SK-N-SH treated with all-trans-retinoic acid at 6 μM for 48 hours (cell line): ENCODE measurements around the gene PADI3.

ENCODE experiments used
- ATAC-seq: fragments of 200-7000 bp; cut with Tn5 transposase; 3 replicates; pipeline ENCODE4 v1.9.1; 2020; ENCODE audit warnings: mild to moderate bottlenecking, moderate library complexity
- ARNTL ChIP-seq: fragments of 450-650 bp; formaldehyde crosslinking; IDR thresholded peaks from 2 replicates; pipeline ENCODE4 v1.5.0; 2020; ENCODE audit warnings: low read depth, mild to moderate bottlenecking, moderate library complexity, borderline replicate concordance
- BACH2 ChIP-seq: fragments of 250-450 bp; sonication (Bioruptor Pico); IDR thresholded peaks from 2 replicates; pipeline ENCODE4 v1.9.0; 2021; ENCODE audit warnings: mild to moderate bottlenecking, borderline replicate concordance
- CREB5 ChIP-seq: fragments of 250-450 bp; sonication (Bioruptor Pico); IDR thresholded peaks from 2 replicates; pipeline ENCODE4 v1.5.1; 2020; ENCODE audit warnings: low read depth, mild to moderate bottlenecking, moderate library complexity
- CSDC2 ChIP-seq: fragments of 250-450 bp; sonication (Bioruptor Pico); IDR thresholded peaks from 2 replicates; pipeline ENCODE4 v1.5.0; 2020; ENCODE audit warnings: mild to moderate bottlenecking, moderate library complexity
- CSRNP3 ChIP-seq: fragments of 250-450 bp; sonication (Bioruptor Pico); IDR thresholded peaks from 2 replicates; pipeline ENCODE4 v1.5.1; 2021; ENCODE audit warnings: mild to moderate bottlenecking, moderate library complexity
- GLIS3 ChIP-seq: fragments of 250-450 bp; sonication (Bioruptor Pico); IDR thresholded peaks from 2 replicates; pipeline ENCODE4 v1.5.0; 2020; ENCODE audit warnings: mild to moderate bottlenecking, moderate library complexity
- ISL1 ChIP-seq: fragments of 250-450 bp; sonication (Bioruptor Pico); IDR thresholded peaks from 2 replicates; pipeline ENCODE4 v2.1.2; 2022; ENCODE audit warnings: mild to moderate bottlenecking, moderate library complexity
- OSR1 ChIP-seq: fragments of 250-450 bp; sonication (Bioruptor Pico); IDR thresholded peaks from 2 replicates; pipeline ENCODE4 v1.8.0; 2022; ENCODE audit warnings: moderate library complexity, mild to moderate bottlenecking, inconsistent platforms
- PPARA ChIP-seq: fragments of 250-450 bp; sonication (Bioruptor Pico); IDR thresholded peaks from 2 replicates; pipeline ENCODE4 v1.5.0; 2020; ENCODE audit warnings: mild to moderate bottlenecking, borderline replicate concordance
- RARB ChIP-seq: fragments of 250-450 bp; sonication (Bioruptor Pico); IDR thresholded peaks from 2 replicates; pipeline ENCODE4 v1.8.0; 2021; ENCODE audit warnings: mild to moderate bottlenecking, moderate library complexity
- SNAI2 ChIP-seq: fragments of 250-450 bp; sonication (Bioruptor Pico); IDR thresholded peaks from 2 replicates; pipeline ENCODE4 v1.5.0; 2020; ENCODE audit warnings: mild to moderate bottlenecking, moderate library complexity
- TCF4 ChIP-seq: fragments of 250-450 bp; sonication (Bioruptor Pico); IDR thresholded peaks from 2 replicates; pipeline ENCODE4 v1.8.0; 2021; ENCODE audit warnings: mild to moderate bottlenecking, moderate library complexity, borderline replicate concordance
- TOX ChIP-seq: fragments of 250-450 bp; sonication (Bioruptor Pico); IDR thresholded peaks from 2 replicates; pipeline ENCODE4 v1.8.0; 2021; ENCODE audit warnings: mild to moderate bottlenecking, moderate library complexity, borderline replicate concordance
- TSHZ2 ChIP-seq: fragments of 250-450 bp; sonication (Bioruptor Pico); IDR thresholded peaks from 2 replicates; pipeline ENCODE4 v1.5.0; 2020; ENCODE audit warnings: mild to moderate bottlenecking, moderate library complexity
- ZC3H10 ChIP-seq: fragments of 250-450 bp; sonication (Bioruptor Pico); IDR thresholded peaks from 2 replicates; pipeline ENCODE4 v1.5.1; 2021; ENCODE audit warnings: mild to moderate bottlenecking, moderate library complexity
- ZFP3 ChIP-seq: fragments of 250-450 bp; sonication (Bioruptor Pico); IDR thresholded peaks from 2 replicates; pipeline ENCODE4 v1.5.0; 2020; ENCODE audit warnings: mild to moderate bottlenecking, moderate library complexity
- ZFP30 ChIP-seq: fragments of 450-650 bp; formaldehyde crosslinking; IDR thresholded peaks from 2 replicates; pipeline ENCODE4 v1.5.0; 2022; ENCODE audit warnings: mild to moderate bottlenecking, moderate library complexity
- ZNF565 ChIP-seq: fragments of 450-650 bp; formaldehyde crosslinking; conservative IDR thresholded peaks from 2 replicates; pipeline ENCODE4 v1.5.0; 2020; ENCODE audit warnings: low read depth, mild to moderate bottlenecking, moderate library complexity
- ZNF70 ChIP-seq: fragments of 450-650 bp; formaldehyde crosslinking; IDR thresholded peaks from 2 replicates; pipeline ENCODE4 v1.5.0; 2020; ENCODE audit warnings: mild to moderate bottlenecking, moderate library complexity
- ZNF8 ChIP-seq: fragments of 450-650 bp; formaldehyde crosslinking; IDR thresholded peaks from 2 replicates; pipeline ENCODE4 v1.5.0; 2020; ENCODE audit warnings: mild to moderate bottlenecking, moderate library complexity
- TF ChIP-seq, protein P1 (sequence below): fragments of 250-450 bp; sonication (Bioruptor Pico); IDR thresholded peaks from 2 replicates; pipeline ENCODE4 v1.8.0; 2021; ENCODE audit warnings: low read depth, mild to moderate bottlenecking, moderate library complexity, borderline replicate concordance
- TF ChIP-seq, protein P2 (sequence below): fragments of 250-450 bp; sonication (Bioruptor Pico); IDR thresholded peaks from 2 replicates; pipeline ENCODE4 v1.8.0; 2020; ENCODE audit warnings: mild to moderate bottlenecking, moderate library complexity, borderline replicate concordance

The PADI3 gene

DNA sequence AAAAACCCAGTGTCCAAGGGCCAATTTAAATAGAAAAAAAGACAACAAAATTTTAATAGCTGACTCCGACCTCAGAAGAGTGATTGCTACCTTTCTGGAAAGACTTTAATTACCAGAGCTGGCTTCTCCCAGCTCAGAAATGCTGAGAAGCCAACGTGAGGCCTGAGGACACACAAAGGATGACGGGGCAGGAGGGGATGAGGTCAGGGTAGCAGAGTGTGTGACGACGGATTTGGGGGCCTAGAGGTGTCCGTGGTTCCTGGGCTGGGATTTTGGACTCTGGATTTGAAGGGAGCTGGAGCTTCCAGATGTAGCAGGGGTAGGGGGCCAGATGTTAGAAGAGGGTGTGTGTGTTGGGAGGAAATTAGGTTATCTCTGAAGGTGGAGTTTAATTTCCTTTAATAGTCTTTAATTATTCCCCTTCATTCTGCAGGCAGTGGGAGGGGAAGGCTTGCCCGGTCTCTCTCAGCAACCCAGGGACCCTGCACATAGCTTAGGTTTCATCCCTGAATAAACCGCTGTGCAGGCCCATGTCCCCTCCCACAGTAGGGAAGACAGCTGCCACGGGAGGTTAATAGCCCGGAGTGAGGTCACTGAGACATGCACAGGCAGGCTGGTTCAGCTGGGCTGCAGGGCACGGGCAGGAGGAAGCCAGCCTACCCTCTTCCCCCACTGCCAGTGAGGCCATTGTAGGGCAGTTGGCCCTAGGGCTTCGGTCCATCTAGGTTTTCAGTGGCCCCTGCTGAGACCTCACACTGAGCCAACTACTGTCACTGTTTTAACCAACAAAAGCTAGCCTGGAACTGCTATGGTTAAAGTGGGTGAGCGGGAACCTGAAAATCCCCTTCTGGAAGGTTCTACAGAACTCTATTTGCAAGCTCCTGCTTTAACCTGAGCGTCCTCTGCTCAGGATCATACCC, 3.8 kb upstream of the PADI3 start (continued):
- no peak for TF ChIP-seq TSHZ2
- TF ChIP-seq GLIS3 (CRISPR knock-in tag), result no peak
- TF ChIP-seq, protein P1, sequence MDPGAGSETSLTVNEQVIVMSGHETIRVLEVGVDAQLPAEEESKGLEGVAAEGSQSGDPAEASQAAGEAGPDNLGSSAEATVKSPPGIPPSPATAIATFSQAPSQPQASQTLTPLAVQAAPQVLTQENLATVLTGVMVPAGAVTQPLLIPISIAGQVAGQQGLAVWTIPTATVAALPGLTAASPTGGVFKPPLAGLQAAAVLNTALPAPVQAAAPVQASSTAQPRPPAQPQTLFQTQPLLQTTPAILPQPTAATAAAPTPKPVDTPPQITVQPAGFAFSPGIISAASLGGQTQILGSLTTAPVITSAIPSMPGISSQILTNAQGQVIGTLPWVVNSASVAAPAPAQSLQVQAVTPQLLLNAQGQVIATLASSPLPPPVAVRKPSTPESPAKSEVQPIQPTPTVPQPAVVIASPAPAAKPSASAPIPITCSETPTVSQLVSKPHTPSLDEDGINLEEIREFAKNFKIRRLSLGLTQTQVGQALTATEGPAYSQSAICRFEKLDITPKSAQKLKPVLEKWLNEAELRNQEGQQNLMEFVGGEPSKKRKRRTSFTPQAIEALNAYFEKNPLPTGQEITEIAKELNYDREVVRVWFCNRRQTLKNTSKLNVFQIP (CRISPR knock-in tag), result no peak
- TF ChIP-seq ZC3H10 (CRISPR knock-in tag), result no peak
- TF ChIP-seq TCF4 (CRISPR knock-in tag), result no peak

DNA sequence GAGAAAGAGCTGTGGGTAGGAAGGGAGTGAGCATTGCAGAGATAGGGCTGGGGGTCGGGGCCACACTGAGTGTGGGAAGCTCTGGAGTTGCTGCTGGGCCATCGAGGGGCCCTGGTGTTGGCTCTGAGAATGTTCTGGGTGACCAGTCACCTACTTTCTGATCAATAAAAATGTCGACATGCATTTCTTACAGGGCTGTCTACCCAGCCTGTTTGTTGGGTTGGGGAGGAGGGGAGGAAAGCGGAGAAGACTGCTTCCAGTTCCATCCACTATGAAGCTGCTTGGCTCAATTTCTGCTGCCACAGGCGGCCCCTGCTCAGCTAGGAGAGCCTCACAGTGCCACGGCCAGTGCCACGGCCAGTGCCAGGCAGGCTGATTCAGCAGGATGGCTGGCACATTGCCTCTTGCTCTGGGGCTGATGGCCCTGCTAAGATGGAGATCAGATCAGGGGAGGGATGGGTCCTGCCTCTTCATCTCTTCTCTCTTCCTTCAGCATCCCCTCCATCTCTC, 3.0 kb upstream of the PADI3 start:
- TF ChIP-seq SNAI2 (CRISPR knock-in tag) (no peak), CSDC2 (CRISPR knock-in tag) (no peak), GLIS3 (CRISPR knock-in tag) (no peak), ISL1 (CRISPR knock-in tag) (no peak), RARB (CRISPR knock-in tag) (no peak), ZNF8 (CRISPR knock-in tag) (no peak), CSRNP3 (no peak), ARNTL (CRISPR knock-in tag) (no peak), ZNF70 (CRISPR knock-in tag) (no peak), ZFP3 (CRISPR knock-in tag) (no peak)
- TF ChIP-seq, protein P2, sequence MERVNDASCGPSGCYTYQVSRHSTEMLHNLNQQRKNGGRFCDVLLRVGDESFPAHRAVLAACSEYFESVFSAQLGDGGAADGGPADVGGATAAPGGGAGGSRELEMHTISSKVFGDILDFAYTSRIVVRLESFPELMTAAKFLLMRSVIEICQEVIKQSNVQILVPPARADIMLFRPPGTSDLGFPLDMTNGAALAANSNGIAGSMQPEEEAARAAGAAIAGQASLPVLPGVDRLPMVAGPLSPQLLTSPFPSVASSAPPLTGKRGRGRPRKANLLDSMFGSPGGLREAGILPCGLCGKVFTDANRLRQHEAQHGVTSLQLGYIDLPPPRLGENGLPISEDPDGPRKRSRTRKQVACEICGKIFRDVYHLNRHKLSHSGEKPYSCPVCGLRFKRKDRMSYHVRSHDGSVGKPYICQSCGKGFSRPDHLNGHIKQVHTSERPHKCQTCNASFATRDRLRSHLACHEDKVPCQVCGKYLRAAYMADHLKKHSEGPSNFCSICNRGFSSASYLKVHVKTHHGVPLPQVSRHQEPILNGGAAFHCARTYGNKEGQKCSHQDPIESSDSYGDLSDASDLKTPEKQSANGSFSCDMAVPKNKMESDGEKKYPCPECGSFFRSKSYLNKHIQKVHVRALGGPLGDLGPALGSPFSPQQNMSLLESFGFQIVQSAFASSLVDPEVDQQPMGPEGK (CRISPR knock-in tag), result no peak
- no peak for ATAC-seq

DNA sequence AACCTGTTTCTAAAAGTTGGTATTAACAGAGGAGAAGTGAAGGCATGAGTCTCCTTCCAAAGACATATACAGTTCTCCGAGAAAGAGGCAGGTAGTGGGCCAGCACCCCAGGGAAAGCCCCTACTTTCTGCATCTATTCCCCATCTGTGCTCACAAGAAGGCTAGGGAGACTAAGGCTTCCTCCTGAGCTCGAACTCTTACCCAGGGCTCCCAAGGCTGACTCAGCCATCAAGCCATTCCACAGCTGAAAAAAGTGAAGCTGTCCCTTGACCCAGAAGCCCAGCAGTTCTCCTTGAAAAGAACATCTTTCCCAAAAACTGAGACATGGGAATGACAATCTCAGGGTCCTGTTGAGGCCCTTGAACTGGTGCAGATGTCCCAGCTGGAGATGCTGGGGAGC, 1.9 kb upstream of the PADI3 start:
- TF ChIP-seq PPARA (no peak), TOX (no peak), ZFP3 (CRISPR knock-in tag) (no peak), ZNF70 (CRISPR knock-in tag) (no peak), ARNTL (CRISPR knock-in tag) (no peak), ZNF565 (CRISPR knock-in tag) (no peak), BACH2 (CRISPR knock-in tag) (no peak), TCF4 (CRISPR knock-in tag) (no peak), OSR1 (CRISPR knock-in tag) (no peak), CSDC2 (CRISPR knock-in tag) (no peak), GLIS3 (CRISPR knock-in tag) (no peak), RARB (CRISPR knock-in tag) (no peak), ZFP30 (no peak), ZC3H10 (CRISPR knock-in tag) (no peak), ZNF8 (CRISPR knock-in tag) (no peak), CREB5 (no peak), SNAI2 (CRISPR knock-in tag) (no peak)
- TF ChIP-seq, protein P1 (CRISPR knock-in tag), result no peak
- ATAC-seq, result no peak
